SK-N-SH (cell line): Measurements from ENCODE around the gene MYB. TPM values are rescaled to one million over a fixed set of nuclear protein-coding genes. Genes with fewer than 3 reads are reported as not detected.

Experiments
- CTCF ChIA-PET: fragments of 300-600, 350-600 bp; formaldehyde crosslinking; extraction: SDS; loops from one replicate; lab custom pipeline; 2021; lab: Yijun Ruan, JAX
- POLR2A ChIA-PET: fragments of 350-600 bp; sonication (Branson Sonifier 250); formaldehyde crosslinking; extraction: SDS; loops from one replicate; lab custom pipeline; 2020; ENCODE audit warnings: antibody characterized with exemption, inconsistent platforms; lab: Yijun Ruan, JAX
- DNase-seq: peaks from one replicate; pipeline ENCODE4 v3.0.0; 2012
- H2AFZ ChIP-seq: fragments of 200-600 bp; sonication (generic); 2 replicates; pipeline ENCODE4 v1.8.1; 2016; ENCODE audit warnings: antibody characterized with exemption, mild to moderate bottlenecking, low read depth
- H3F3A ChIP-seq: fragments of 200-600 bp; sonication (generic); replicated peaks from 2 replicates; pipeline ENCODE3; 2016; ENCODE audit warnings: antibody characterized with exemption, mild to moderate bottlenecking; ENCODE audit not compliant: insufficient read depth
- H3K27ac ChIP-seq, 2 experiments: fragments of 200-500 bp in 1 of 2; fragments of 200-600 bp in 1 of 2; sonication (Bioruptor generic) in 1 of 2; sonication (generic), shearing (Covaris generic) in 1 of 2; 2 replicates each; pipeline versions ENCODE4 v1.5.1 to v1.6.1; 2014 to 2016; ENCODE audit warnings: low read depth in 2 of 2, inconsistent platforms in 1 of 2, low read length in 1 of 2, mild to moderate bottlenecking in 1 of 2, mixed read lengths in 1 of 2
- H3K27me3 ChIP-seq: fragments of 200-600 bp; sonication (generic), shearing (Covaris generic); 2 replicates; pipeline ENCODE4 v1.6.1; 2016; ENCODE audit warnings: mixed run types; ENCODE audit not compliant: insufficient read depth
- H3K36me3 ChIP-seq, 2 experiments: fragments of 200-500 bp in 1 of 2; fragments of 200-600 bp in 1 of 2; sonication (Bioruptor generic) in 1 of 2; sonication (generic) in 1 of 2; replicated peaks in 1 of 2; 2 replicates each; pipeline versions ENCODE3 to v1.5.1; 2014 to 2016; ENCODE audit warnings: low read length in 1 of 2, mild to moderate bottlenecking in 1 of 2; ENCODE audit not compliant: insufficient read depth in 2 of 2, control insufficient read depth in 1 of 2
- H3K4me1 ChIP-seq, 2 experiments: fragments of 200-500 bp in 1 of 2; fragments of 200-600 bp in 1 of 2; sonication (Bioruptor generic) in 1 of 2; sonication (generic), shearing (Covaris generic) in 1 of 2; 2 replicates each; pipeline versions ENCODE4 v1.5.1 to v1.6.1; 2014 to 2016; ENCODE audit warnings: low read depth in 1 of 2, low read length in 1 of 2, mixed run types in 1 of 2; ENCODE audit not compliant: insufficient read depth in 2 of 2, control insufficient read depth in 1 of 2
- H3K4me2 ChIP-seq: fragments of 200-600 bp; sonication (generic), shearing (Covaris generic); 2 replicates; pipeline ENCODE4 v1.6.1; 2017; ENCODE audit warnings: mixed run types
- H3K4me3 ChIP-seq, 2 experiments: fragments of 200-500 bp in 1 of 2; fragments of 200-600 bp in 1 of 2; sonication (Bioruptor generic) in 1 of 2; sonication (generic), shearing (Covaris generic) in 1 of 2; 2 replicates each; pipeline versions ENCODE4 v1.5.1 to v1.8.1; 2014 to 2016; ENCODE audit warnings: low read depth in 2 of 2, inconsistent platforms in 1 of 2, low read length in 1 of 2, mild to moderate bottlenecking in 1 of 2, mixed read lengths in 1 of 2, moderate library complexity in 1 of 2
- H3K79me2 ChIP-seq: fragments of 200-600 bp; sonication (generic); 2 replicates; pipeline ENCODE4 v1.8.1; 2017; ENCODE audit warnings: mild to moderate bottlenecking; ENCODE audit not compliant: insufficient read depth
- H3K9ac ChIP-seq: fragments of 200-600 bp; sonication (generic); 2 replicates; pipeline ENCODE4 v1.6.1; 2017; ENCODE audit warnings: mixed run types
- H3K9me2 ChIP-seq: fragments of 200-600 bp; sonication (generic); 2 replicates; pipeline ENCODE4 v1.6.1; 2017; ENCODE audit warnings: mixed run types
- H3K9me3 ChIP-seq: fragments of 200-600 bp; sonication (generic); 2 replicates; pipeline ENCODE4 v1.6.1; 2017; ENCODE audit warnings: mixed run types, mild to moderate bottlenecking, moderate library complexity
- H4K20me1 ChIP-seq: fragments of 200-600 bp; sonication (generic); 2 replicates; pipeline ENCODE4 v1.6.1; 2017; ENCODE audit warnings: mild to moderate bottlenecking, mixed run types; ENCODE audit not compliant: insufficient read depth
- ELF1 ChIP-seq: IDR thresholded peaks from 2 replicates; pipeline ENCODE4 v1.4.0; 2012
- GABPA ChIP-seq: IDR thresholded peaks from 2 replicates; pipeline ENCODE4 v1.4.0; 2012; ENCODE audit warnings: low read depth, mild to moderate bottlenecking
- JUND ChIP-seq: IDR thresholded peaks from 2 replicates; pipeline ENCODE4 v1.4.0; 2012
- MEF2A ChIP-seq: IDR thresholded peaks from 2 replicates; pipeline ENCODE4 v1.4.0; 2012; ENCODE audit warnings: low read depth, borderline replicate concordance
- NRF1 ChIP-seq: IDR thresholded peaks from 2 replicates; pipeline ENCODE4 v1.6.1; 2012; ENCODE audit warnings: low read depth, mild to moderate bottlenecking, low read length
- SIN3A ChIP-seq: IDR thresholded peaks from 2 replicates; pipeline ENCODE4 v1.6.1; 2012; ENCODE audit warnings: low read depth, mild to moderate bottlenecking, low read length, moderate library complexity, borderline replicate concordance
- SMC3 ChIP-seq: IDR thresholded peaks from 2 replicates; pipeline ENCODE4 v1.6.1; 2012; ENCODE audit warnings: low read depth, low read length, improper control_type of control experiment
- whole genome bisulfite sequencing: methylation state at CpG from one replicate; pipeline ENCODE4 v1.1.6; 2017; ENCODE audit warnings: low lambda C conversion rate; 5-methylcytosine and 5-hydroxymethylcytosine counted together
- polyA plus RNA-seq, 3 experiments: library from polyadenylated mRNA; depleted of rRNA; stranded (reverse); fragments of >200 nt; gene quantifications; 2 replicates each; pipeline ENCODE4 v1.2.3, GENCODE V29; 2012
- TF ChIP-seq, protein P1 (sequence below): IDR thresholded peaks from 2 replicates; pipeline ENCODE4; 2012
- TF ChIP-seq, protein P2 (sequence below): fragments of 150-350 bp; IDR thresholded peaks from 2 replicates; pipeline ENCODE4 v1.6.1; 2016; ENCODE audit warnings: mild to moderate bottlenecking, low read depth, low read length
- TF ChIP-seq, protein P3 (sequence below): IDR thresholded peaks from 2 replicates; pipeline ENCODE4 v1.4.0; 2012; ENCODE audit warnings: low read depth, borderline replicate concordance
- TF ChIP-seq, protein P4 (sequence below): fragments of 150-350 bp; IDR thresholded peaks from 2 replicates; pipeline ENCODE4 v1.6.1; 2017; ENCODE audit warnings: antibody characterized with exemption, low read length, low read depth, borderline replicate concordance
- TF ChIP-seq, protein P5 (sequence below): IDR thresholded peaks from 2 replicates; pipeline ENCODE4 v1.6.1; 2012; ENCODE audit warnings: mild to moderate bottlenecking, low read depth, low read length, moderate library complexity

The MYB gene
- polyA plus RNA-seq, 1 of the 3 experiments (the other 2 are of a cell fraction), result 0.85 TPM

DNA sequence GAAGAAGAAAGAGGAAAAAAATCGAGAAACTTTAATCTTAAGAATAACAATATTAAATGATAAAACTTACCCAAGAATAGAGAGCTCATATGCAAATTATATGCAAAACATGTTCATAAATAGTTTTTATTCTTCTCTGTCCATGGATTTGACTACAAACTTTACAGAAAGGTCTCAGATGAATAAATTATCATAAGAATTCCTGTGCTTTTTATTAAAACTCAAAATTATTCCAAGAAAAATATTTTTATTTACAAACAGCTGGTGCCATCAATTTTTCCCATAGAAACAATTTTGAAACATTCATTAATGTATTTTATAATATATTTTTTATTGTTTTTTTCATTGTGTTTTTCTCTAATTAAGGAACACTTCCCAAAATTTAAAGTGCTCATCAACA, 12.1 kb downstream of the MYB start:
- TF ChIP-seq SIN3A (no peak), NRF1 (no peak)
- Histone ChIP-seq H3K27ac (no peak overlapping the region), H3K36me3 (peaks cover 4 to 22% of the 10 kb centered on the region in 2 experiments), H3K9me2 (no peaks in the 10 kb centered on the region), H3K4me2 (no peak overlapping the region), H3F3A (no peaks in the 10 kb centered on the region), H3K79me2 (no peaks in the 10 kb centered on the region), H4K20me1 (no peaks in the 10 kb centered on the region), H3K9ac (no peak overlapping the region), H2AFZ (no peak overlapping the region), H3K4me1 (no peaks in the 10 kb centered on the region; a peak in 1 of 4 replicates), H3K9me3 (no peaks in the 10 kb centered on the region), H3K4me3 (no peak overlapping the region), H3K27me3 (no peaks in the 10 kb centered on the region)
- WGBS, result 80% methylated on average over 1 of the region's 1 CpG
- POLR2A ChIA-PET, result no interaction called here
- no peak for DNase-seq
- CTCF ChIA-PET, result no interaction called here

DNA sequence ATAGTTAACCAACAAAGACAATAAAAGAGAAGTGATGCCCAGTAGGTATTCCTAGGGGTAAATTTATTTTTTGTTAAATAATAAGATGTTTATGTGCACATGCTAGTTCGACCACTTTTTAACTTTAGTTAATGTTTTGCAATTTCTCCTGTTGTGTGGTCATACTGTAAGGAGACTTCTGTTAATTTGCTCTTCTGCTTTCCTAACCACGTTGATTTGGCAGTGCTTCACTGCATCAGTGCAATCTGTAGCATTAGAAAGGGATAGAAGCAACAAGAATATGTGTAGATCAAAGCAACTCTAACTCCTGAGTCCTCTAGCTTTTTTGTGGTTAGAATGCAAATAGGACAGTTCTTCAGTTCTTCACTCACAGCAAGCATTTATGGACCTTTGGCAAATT, 13.9 kb downstream of the MYB start:
- Histone ChIP-seq H4K20me1 (no peaks in the 10 kb centered on the region), H3K4me1 (no peaks in the 10 kb centered on the region), H3F3A (no peaks in the 10 kb centered on the region), H3K79me2 (no peaks in the 10 kb centered on the region), H3K9me3 (no peaks in the 10 kb centered on the region), H3K36me3 (peaks cover 11 to 28% of the 10 kb centered on the region in 2 experiments), H3K9me2 (no peaks in the 10 kb centered on the region), H3K4me3 (no peak overlapping the region), H2AFZ (no peak overlapping the region), H3K27me3 (no peaks in the 10 kb centered on the region), H3K27ac (no peak overlapping the region), H3K4me2 (no peak overlapping the region), H3K9ac (no peak overlapping the region)
- TF ChIP-seq NRF1, result no peak
- TF ChIP-seq, protein P1, sequence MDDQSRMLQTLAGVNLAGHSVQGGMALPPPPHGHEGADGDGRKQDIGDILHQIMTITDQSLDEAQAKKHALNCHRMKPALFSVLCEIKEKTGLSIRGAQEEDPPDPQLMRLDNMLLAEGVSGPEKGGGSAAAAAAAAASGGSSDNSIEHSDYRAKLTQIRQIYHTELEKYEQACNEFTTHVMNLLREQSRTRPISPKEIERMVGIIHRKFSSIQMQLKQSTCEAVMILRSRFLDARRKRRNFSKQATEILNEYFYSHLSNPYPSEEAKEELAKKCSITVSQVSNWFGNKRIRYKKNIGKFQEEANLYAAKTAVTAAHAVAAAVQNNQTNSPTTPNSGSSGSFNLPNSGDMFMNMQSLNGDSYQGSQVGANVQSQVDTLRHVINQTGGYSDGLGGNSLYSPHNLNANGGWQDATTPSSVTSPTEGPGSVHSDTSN, result no peak
- TF ChIP-seq, protein P2, sequence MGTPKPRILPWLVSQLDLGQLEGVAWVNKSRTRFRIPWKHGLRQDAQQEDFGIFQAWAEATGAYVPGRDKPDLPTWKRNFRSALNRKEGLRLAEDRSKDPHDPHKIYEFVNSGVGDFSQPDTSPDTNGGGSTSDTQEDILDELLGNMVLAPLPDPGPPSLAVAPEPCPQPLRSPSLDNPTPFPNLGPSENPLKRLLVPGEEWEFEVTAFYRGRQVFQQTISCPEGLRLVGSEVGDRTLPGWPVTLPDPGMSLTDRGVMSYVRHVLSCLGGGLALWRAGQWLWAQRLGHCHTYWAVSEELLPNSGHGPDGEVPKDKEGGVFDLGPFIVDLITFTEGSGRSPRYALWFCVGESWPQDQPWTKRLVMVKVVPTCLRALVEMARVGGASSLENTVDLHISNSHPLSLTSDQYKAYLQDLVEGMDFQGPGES, result no peak
- TF ChIP-seq, protein P3, sequence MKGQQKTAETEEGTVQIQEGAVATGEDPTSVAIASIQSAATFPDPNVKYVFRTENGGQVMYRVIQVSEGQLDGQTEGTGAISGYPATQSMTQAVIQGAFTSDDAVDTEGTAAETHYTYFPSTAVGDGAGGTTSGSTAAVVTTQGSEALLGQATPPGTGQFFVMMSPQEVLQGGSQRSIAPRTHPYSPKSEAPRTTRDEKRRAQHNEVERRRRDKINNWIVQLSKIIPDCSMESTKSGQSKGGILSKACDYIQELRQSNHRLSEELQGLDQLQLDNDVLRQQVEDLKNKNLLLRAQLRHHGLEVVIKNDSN, result no peak
- TF ChIP-seq JUND, result no peak
- no peak for TF ChIP-seq SMC3
- no peak for TF ChIP-seq MEF2A
- ChIA-PET POLR2A (no interaction called here), CTCF (no interaction called here)
- DNase-seq, result no peak
- 77% methylated on average over 2 of the region's 2 CpGs for WGBS

DNA sequence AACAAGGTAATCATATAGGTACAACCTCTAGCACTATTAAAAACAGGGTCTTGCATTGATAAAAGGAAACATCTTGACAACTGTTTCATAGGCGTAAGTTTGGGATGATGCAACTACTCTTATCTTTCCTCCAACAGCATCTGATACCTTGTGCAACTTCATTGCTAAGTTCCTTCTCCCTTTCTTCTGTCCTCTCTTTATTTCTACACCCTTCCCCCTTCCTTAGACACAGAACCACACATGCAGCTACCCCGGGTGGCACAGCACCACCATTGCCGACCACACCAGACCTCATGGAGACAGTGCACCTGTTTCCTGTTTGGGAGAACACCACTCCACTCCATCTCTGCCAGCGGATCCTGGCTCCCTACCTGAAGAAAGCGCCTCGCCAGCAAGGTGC, 14.4 kb downstream of the MYB start:
- ChIA-PET POLR2A (no interaction called here), CTCF (no interaction called here)
- no peak overlapping the region for H2AFZ ChIP-seq
- no peak overlapping the region for H3K4me2 ChIP-seq
- H3K79me2 ChIP-seq, result no peaks in the 10 kb centered on the region
- no peaks in the 10 kb centered on the region for H3K9me3 ChIP-seq
- no peaks in the 10 kb centered on the region for H4K20me1 ChIP-seq
- DNase-seq, result no peak
- no peaks in the 10 kb centered on the region for H3K9me2 ChIP-seq
- H3K27me3 ChIP-seq, result no peaks in the 10 kb centered on the region
- no peaks in the 10 kb centered on the region for H3K4me1 ChIP-seq
- no peak overlapping the region for H3K27ac ChIP-seq
- H3K4me3 ChIP-seq, result no peak overlapping the region
- no peaks in the 10 kb centered on the region for H3F3A ChIP-seq
- H3K36me3 ChIP-seq, result peaks cover 12 to 32% of the 10 kb centered on the region in 2 experiments
- H3K9ac ChIP-seq, result no peak overlapping the region
- WGBS, result 97% methylated on average over 6 of the region's 6 CpGs
- no peak for TF ChIP-seq JUND
- no peak for TF ChIP-seq GABPA
- TF ChIP-seq, protein P4, sequence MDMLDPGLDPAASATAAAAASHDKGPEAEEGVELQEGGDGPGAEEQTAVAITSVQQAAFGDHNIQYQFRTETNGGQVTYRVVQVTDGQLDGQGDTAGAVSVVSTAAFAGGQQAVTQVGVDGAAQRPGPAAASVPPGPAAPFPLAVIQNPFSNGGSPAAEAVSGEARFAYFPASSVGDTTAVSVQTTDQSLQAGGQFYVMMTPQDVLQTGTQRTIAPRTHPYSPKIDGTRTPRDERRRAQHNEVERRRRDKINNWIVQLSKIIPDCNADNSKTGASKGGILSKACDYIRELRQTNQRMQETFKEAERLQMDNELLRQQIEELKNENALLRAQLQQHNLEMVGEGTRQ, result no peak
- TF ChIP-seq, protein P1, result no peak
- no peak for TF ChIP-seq MEF2A
- TF ChIP-seq SMC3, result no peak
- no peak for TF ChIP-seq ELF1
- TF ChIP-seq, protein P5, sequence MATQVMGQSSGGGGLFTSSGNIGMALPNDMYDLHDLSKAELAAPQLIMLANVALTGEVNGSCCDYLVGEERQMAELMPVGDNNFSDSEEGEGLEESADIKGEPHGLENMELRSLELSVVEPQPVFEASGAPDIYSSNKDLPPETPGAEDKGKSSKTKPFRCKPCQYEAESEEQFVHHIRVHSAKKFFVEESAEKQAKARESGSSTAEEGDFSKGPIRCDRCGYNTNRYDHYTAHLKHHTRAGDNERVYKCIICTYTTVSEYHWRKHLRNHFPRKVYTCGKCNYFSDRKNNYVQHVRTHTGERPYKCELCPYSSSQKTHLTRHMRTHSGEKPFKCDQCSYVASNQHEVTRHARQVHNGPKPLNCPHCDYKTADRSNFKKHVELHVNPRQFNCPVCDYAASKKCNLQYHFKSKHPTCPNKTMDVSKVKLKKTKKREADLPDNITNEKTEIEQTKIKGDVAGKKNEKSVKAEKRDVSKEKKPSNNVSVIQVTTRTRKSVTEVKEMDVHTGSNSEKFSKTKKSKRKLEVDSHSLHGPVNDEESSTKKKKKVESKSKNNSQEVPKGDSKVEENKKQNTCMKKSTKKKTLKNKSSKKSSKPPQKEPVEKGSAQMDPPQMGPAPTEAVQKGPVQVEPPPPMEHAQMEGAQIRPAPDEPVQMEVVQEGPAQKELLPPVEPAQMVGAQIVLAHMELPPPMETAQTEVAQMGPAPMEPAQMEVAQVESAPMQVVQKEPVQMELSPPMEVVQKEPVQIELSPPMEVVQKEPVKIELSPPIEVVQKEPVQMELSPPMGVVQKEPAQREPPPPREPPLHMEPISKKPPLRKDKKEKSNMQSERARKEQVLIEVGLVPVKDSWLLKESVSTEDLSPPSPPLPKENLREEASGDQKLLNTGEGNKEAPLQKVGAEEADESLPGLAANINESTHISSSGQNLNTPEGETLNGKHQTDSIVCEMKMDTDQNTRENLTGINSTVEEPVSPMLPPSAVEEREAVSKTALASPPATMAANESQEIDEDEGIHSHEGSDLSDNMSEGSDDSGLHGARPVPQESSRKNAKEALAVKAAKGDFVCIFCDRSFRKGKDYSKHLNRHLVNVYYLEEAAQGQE, result no peak
